ENCODE measurements around the gene HRAS.

The HRAS gene

DNA sequence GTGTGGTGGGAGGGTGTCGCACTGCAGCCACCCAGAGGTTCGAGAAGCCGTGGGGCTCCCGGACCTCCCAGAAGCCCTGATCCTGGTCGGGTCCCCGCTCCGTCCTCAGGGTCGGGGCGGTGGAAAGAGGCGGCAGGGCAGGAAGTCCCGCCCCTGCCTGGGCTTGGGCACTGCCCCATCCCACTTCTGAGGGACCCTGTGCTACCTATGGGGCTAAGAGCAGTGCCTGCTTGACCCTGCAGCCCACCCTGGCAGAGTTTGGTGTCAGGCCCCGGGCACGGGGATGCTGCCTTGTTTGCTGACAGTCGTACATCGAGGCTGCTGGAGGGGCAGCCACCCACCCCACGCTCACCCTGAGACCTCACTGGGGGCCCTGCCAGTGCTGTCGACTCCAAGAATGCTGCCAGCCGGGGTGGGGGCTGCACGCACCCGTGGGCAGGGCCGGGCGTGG lies 47.8 kb downstream of the HRAS start:
- H3K27ac Mint-ChIP-seq = no peak overlapping the region
- no peak overlapping the region for H3K4me3 Mint-ChIP-seq
- peaks cover 14% of the 10 kb centered on the region for H3K9me3 Mint-ChIP-seq

DNA sequence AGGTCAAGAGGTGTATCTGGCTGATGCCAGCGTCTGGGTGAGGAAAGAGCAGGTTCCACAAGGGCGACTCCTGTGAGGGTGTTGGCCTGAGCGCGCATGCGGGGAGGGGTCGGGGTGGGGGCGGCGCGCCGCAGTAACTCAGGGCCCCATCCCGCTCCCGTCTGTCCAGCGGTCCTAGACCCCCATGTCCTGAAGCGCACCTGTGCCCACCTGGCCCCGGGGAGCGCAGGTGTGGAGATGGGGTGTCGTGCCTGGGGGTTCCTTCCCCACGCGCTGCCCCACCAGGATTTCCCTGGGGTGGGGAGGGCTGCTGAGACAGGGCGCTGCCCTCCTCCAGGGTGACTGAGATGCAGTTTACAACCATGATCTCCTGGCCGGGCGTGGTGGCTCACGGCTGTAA lies 49.2 kb downstream of the HRAS start:
- TF ChIP-seq, protein P1, sequence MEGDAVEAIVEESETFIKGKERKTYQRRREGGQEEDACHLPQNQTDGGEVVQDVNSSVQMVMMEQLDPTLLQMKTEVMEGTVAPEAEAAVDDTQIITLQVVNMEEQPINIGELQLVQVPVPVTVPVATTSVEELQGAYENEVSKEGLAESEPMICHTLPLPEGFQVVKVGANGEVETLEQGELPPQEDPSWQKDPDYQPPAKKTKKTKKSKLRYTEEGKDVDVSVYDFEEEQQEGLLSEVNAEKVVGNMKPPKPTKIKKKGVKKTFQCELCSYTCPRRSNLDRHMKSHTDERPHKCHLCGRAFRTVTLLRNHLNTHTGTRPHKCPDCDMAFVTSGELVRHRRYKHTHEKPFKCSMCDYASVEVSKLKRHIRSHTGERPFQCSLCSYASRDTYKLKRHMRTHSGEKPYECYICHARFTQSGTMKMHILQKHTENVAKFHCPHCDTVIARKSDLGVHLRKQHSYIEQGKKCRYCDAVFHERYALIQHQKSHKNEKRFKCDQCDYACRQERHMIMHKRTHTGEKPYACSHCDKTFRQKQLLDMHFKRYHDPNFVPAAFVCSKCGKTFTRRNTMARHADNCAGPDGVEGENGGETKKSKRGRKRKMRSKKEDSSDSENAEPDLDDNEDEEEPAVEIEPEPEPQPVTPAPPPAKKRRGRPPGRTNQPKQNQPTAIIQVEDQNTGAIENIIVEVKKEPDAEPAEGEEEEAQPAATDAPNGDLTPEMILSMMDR (IDR thresholded peaks at IDR 0.05) = no peak
- H3K27me3 Mint-ChIP-seq (ENCODE audit: low read depth, poor library complexity) = no peaks in the 10 kb centered on the region
- H3K9me3 Mint-ChIP-seq = peaks cover 27% of the 10 kb centered on the region
- no peak overlapping the region for H3K27ac Mint-ChIP-seq
- no peak for DNase-seq
- no peak overlapping the region for H3K4me3 Mint-ChIP-seq
- H3K4me1 Mint-ChIP-seq = no peaks in the 10 kb centered on the region
- peaks cover 36% of the 10 kb centered on the region for H3K36me3 Mint-ChIP-seq (ENCODE audit: low read depth)

More for the DNA sequence above, 47.8 kb downstream of the HRAS start:
- TF ChIP-seq, protein P1 (IDR thresholded peaks at IDR 0.05) = no peak
- H3K36me3 Mint-ChIP-seq (ENCODE audit: low read depth) = peaks cover 28% of the 10 kb centered on the region
- DNase-seq = no peak
- H3K27me3 Mint-ChIP-seq (ENCODE audit: low read depth, poor library complexity) = no peaks in the 10 kb centered on the region
- no peaks in the 10 kb centered on the region for H3K4me1 Mint-ChIP-seq

DNA sequence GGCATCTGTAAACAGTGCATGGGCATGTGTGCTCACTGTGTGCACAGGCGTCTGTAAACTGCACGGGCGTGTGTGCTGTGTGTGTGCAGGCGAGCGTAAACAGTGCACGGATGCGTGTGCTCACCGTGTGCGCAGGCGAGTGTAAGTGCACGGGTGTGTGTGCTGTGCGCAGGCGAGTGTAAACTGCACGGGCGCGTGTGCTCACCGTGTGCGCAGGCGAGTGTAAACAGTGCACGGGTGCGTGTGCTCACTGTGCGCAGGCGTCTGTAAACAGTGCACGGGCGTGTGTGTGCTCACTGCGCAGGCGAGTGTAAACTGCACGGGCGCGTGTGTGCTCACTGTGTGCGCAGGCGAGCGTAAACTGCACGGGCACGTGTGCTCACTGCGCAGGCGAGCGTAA lies 50.8 kb downstream of the HRAS start:
- Mint-ChIP-seq H3K27ac (no peak overlapping the region), H3K9me3 (peaks cover 30% of the 10 kb centered on the region), H3K4me1 (no peaks in the 10 kb centered on the region), H3K27me3 (ENCODE audit: low read depth, poor library complexity) (no peaks in the 10 kb centered on the region), H3K4me3 (no peak overlapping the region), H3K36me3 (ENCODE audit: low read depth) (peaks cover 48% of the 10 kb centered on the region)
- DNase-seq = no peak
- TF ChIP-seq, protein P1 (IDR thresholded peaks at IDR 0.05) = no peak

Measured in nephron progenitor cell (in vitro differentiated cells).